ENCODE results near the gene CCDC157. TPM values are rescaled to one million over a fixed set of nuclear protein-coding genes. Genes with fewer than 3 reads are reported as not detected.

CCDC157 gene
- total and polyA plus RNA-seq, 10 of the 15 experiments (the other 5 are each of a cell fraction or from before 2014, with no cell fraction given): 0.10 to 2.8 (median 1.2) TPM

GRCh38 chr22:30321461-30321860 is 35.3 kb upstream of the CCDC157 start:
- no TSS peak for BruUV-seq (replicated peaks)
- RAD21 ChIA-PET (ENCODE audit: unreplicated experiment): no interaction called here

More at GRCh38 chr22:30321461-30321860, 35.3 kb upstream of the CCDC157 start:
- 91% methylated on average over 2 of the region's 2 CpGs for WGBS (ENCODE audit: insufficient coverage, insufficient replicate concordance, low lambda C conversion rate, missing lambda C conversion rate)
- in situ Hi-C loops (cut with MboI): no loop called here
- Histone ChIP-seq H3K9ac (ENCODE audit: control insufficient read depth, insufficient read depth, low read length) (no peak overlapping the region), H3K27ac (ENCODE audit: control insufficient read depth, insufficient read depth) (no peak overlapping the region), H3K9me3 (replicated peaks; ENCODE audit: control insufficient read depth, insufficient read depth, low read length) (no peaks in the 10 kb centered on the region), H3K79me2 (ENCODE audit: control insufficient read depth, insufficient read depth, low read length) (peaks cover 49% of the 10 kb centered on the region), H3K36me3 (ENCODE audit: control insufficient read depth in 2 of 2, insufficient read depth in 2 of 2, low read length in 1 of 2) (peaks cover 0 to 2% of the 10 kb centered on the region in 2 experiments; a peak in 1 of 4 replicates), H2AFZ (ENCODE audit: control insufficient read depth, low read depth, low read length) (no peak overlapping the region), H3K4me3 (no peak overlapping the region), H3K4me1 (ENCODE audit: control insufficient read depth, insufficient read depth, low read length) (peaks cover 16% of the 10 kb centered on the region), H3K4me2 (ENCODE audit: control insufficient read depth, insufficient read depth) (no peak overlapping the region), H3K27me3 (replicated peaks in 1 of 2; ENCODE audit: control insufficient read depth in 2 of 2, insufficient read depth in 2 of 2, low read length in 1 of 2) (no peaks in the 10 kb centered on the region), H4K20me1 (ENCODE audit: control insufficient read depth, insufficient read depth) (0 out of 2 replicates have a peak, but pooled peaks cover 4% of the 10 kb centered on the region)
- ChIA-PET POLR2A (interaction anchor here (1.0 to 1.6 kb wide), 2 partner anchors 12 to 14 kb away, joined by 3 to 6 read pairs; no protein-coding TSS in a partner anchor), SMC1A (ENCODE audit: uncharacterized antibody, unreplicated experiment) (interaction anchor here (0.9 to 9.5 kb wide), 4 partner anchors 11 to 34 kb away, joined by 3 to 100 read pairs (median 4); partner anchors contain the start of gene CASTOR1), CTCF (no interaction called here)
- no peak for TF ChIP-seq BCLAF1 (IDR thresholded peaks at IDR 0.05)
- TF ChIP-seq HCFC1 (IDR thresholded peaks at IDR 0.05; ENCODE audit: low read length): no peak
- no peak for TF ChIP-seq BACH1 (IDR thresholded peaks at IDR 0.05; ENCODE audit: borderline replicate concordance)
- TF ChIP-seq, protein P1, sequence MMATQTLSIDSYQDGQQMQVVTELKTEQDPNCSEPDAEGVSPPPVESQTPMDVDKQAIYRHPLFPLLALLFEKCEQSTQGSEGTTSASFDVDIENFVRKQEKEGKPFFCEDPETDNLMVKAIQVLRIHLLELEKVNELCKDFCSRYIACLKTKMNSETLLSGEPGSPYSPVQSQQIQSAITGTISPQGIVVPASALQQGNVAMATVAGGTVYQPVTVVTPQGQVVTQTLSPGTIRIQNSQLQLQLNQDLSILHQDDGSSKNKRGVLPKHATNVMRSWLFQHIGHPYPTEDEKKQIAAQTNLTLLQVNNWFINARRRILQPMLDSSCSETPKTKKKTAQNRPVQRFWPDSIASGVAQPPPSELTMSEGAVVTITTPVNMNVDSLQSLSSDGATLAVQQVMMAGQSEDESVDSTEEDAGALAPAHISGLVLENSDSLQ (IDR thresholded peaks at IDR 0.05): no peak
- TF ChIP-seq NBN (IDR thresholded peaks at IDR 0.05): no peak
- TF ChIP-seq IRF4 (IDR thresholded peaks at IDR 0.05; ENCODE audit: low read depth, low read length): no peak
- ATAC-seq (no peak), FAIRE-seq (no peak), DNase-seq (ENCODE audit: low read depth, low spot score) (no peak)
- intact Hi-C loops (cut with micrococcal nuclease; ENCODE audit: unreplicated experiment): no loop called here
